K562 (cell line): Measurements from ENCODE around the gene FAM174C. TPM values are rescaled to one million over a fixed set of nuclear protein-coding genes. Genes with fewer than 3 reads are reported as not detected.

Source experiments
- ARID3A ChIP-seq: IDR thresholded peaks from 2 replicates; pipeline ENCODE4 v1.6.1; 2012; ENCODE audit warnings: low read depth, low read length, improper control_type of control experiment, borderline replicate concordance
- CREB3L1 ChIP-seq: fragments of 450-650 bp; IDR thresholded peaks from 2 replicates; pipeline ENCODE4 v1.6.1; 2014; ENCODE audit warnings: low read depth, mild to moderate bottlenecking, moderate library complexity, borderline replicate concordance
- DDX20 ChIP-seq: fragments of 450-650 bp; IDR thresholded peaks from 2 replicates; pipeline ENCODE4 v1.6.1; 2016; ENCODE audit warnings: missing genetic modification characterization, low read depth, mild to moderate bottlenecking, missing compliant biosample characterization, moderate library complexity
- ETV5 ChIP-seq: sonication (generic); formaldehyde crosslinking; IDR thresholded peaks from 2 replicates; pipeline ENCODE4 v1.4.0; 2020; ENCODE audit warnings: low read depth, mild to moderate bottlenecking, missing genetic modification reagents
- HDGF ChIP-seq: fragments of 450-650 bp; IDR thresholded peaks from 2 replicates; pipeline ENCODE4 v1.6.1; 2016
- HOMEZ ChIP-seq: fragments of 250-450 bp; sonication (Bioruptor Pico); IDR thresholded peaks from 2 replicates; pipeline ENCODE4 v1.4.0; 2020; ENCODE audit warnings: mild to moderate bottlenecking, moderate library complexity
- MECOM ChIP-seq: fragments of 250-450 bp; sonication (Bioruptor Pico); IDR thresholded peaks from 2 replicates; pipeline ENCODE4 v1.8.0; 2022; ENCODE audit warnings: inconsistent platforms
- SMAD1 ChIP-seq: fragments of 150-350 bp; IDR thresholded peaks from 2 replicates; pipeline ENCODE4 v1.6.1; 2014; ENCODE audit warnings: low read length, low read depth; ENCODE audit not compliant: partially characterized antibody
- STAT6 ChIP-seq: sonication (generic); formaldehyde crosslinking; IDR thresholded peaks from 2 replicates; pipeline ENCODE4 v1.8.1; 2023; ENCODE audit warnings: mild to moderate bottlenecking, missing genetic modification reagents
- U2AF1 ChIP-seq: fragments of 200-400 bp; formaldehyde crosslinking; optimal IDR thresholded peaks from 2 replicates; pipeline ENCODE3; 2017; ENCODE audit warnings: mild to moderate bottlenecking, low read depth, low read length, moderate library complexity
- ZBTB33 ChIP-seq: sonication (generic); formaldehyde crosslinking; IDR thresholded peaks from 2 replicates; pipeline ENCODE4 v1.8.1; 2023; ENCODE audit warnings: mild to moderate bottlenecking, missing genetic modification reagents
- ZBTB49 ChIP-seq: sonication (generic); formaldehyde crosslinking; IDR thresholded peaks from 2 replicates; pipeline ENCODE4 v1.8.0; 2022; ENCODE audit warnings: missing genetic modification reagents, mild to moderate bottlenecking, borderline replicate concordance
- ZNF324 ChIP-seq: fragments of 250-450 bp; sonication (Bioruptor Pico); IDR thresholded peaks from 2 replicates; pipeline ENCODE4 v1.4.0; 2020; ENCODE audit warnings: mild to moderate bottlenecking
- ZNF668 ChIP-seq: fragments of 250-450 bp; sonication (Bioruptor Pico); IDR thresholded peaks from 2 replicates; pipeline ENCODE4 v1.8.0; 2022; ENCODE audit warnings: mild to moderate bottlenecking, inconsistent platforms
- polyA plus RNA-seq, 8 experiments: library from polyadenylated mRNA; depleted of rRNA in 4 of 8; stranded (reverse) in 5 of 8; unstranded in 3 of 8; fragments of >200 nt; fragmentation: Nextera tagmentation in 2 of 8; fragmentation: Illumina TruSeq in 1 of 8; extraction: Ambion mirVana in 2 of 8; extraction: Trizol in 1 of 8; gene quantifications; 2 replicates each; pipeline versions ENCODE4 v1.2.1 to v1.2.3, GENCODE V29; 2011 to 2014; ENCODE audit warnings: inconsistent platforms in 1 of 8, missing spikeins in 1 of 8
- total RNA-seq, 7 experiments: library from RNA; depleted of rRNA in 6 of 7; stranded (reverse); fragments of >200 nt in 6 of 7; fragmentation: Illumina TruSeq in 2 of 7; extraction: Trizol in 2 of 7; gene quantifications; 2 replicates each; pipeline versions ENCODE4 v1.2.1 to v1.2.3, GENCODE V29; 2011 to 2021; ENCODE audit warnings: low replicate concordance in 1 of 7

The FAM174C gene
- total and polyA plus RNA-seq, 9 of the 15 experiments (the other 6 are each of a cell fraction or from before 2014, with no cell fraction given): 0.66 to 89.6 (median 20.3) TPM

GRCh38 chr19:1266129-1266915 is 9.0 kb upstream of the FAM174C start (continued):
- TF ChIP-seq ARID3A (no peak), SMAD1 (no peak), MECOM (no peak), ZBTB49 (CRISPR knock-in tag) (no peak), CREB3L1 (0 out of 2 replicates have a peak, but pooled peaks have one; percentile 11), ZNF668 (no peak), ZBTB33 (no peak), DDX20 (tag) (no peak), STAT6 (no peak), ZNF324 (CRISPR knock-in tag) (no peak), ETV5 (CRISPR knock-in tag) (peak; percentile 55; the same call in 1 of the 2 replicates), U2AF1 (peak; percentile 37), HOMEZ (no peak), HDGF (no peak)
